Activated CD4-positive, alpha-beta T cell treated with anti-CD3 and anti-CD28 coated beads, Interleukin-2, amount 50 U/mL, for 48 hours (primary cell): ENCODE measurements around the gene RBBP4.
"Not testable (repeated sequence)": the region's sequence is repeated elsewhere in the genome, so short reads cannot be mapped to it uniquely, and the experiment has no call there.

Source experiments
- DNase-seq, 2 experiments: peaks; one replicate each; pipeline ENCODE4 v3.0.0-alpha.2; 2020

RBBP4 gene

DNA sequence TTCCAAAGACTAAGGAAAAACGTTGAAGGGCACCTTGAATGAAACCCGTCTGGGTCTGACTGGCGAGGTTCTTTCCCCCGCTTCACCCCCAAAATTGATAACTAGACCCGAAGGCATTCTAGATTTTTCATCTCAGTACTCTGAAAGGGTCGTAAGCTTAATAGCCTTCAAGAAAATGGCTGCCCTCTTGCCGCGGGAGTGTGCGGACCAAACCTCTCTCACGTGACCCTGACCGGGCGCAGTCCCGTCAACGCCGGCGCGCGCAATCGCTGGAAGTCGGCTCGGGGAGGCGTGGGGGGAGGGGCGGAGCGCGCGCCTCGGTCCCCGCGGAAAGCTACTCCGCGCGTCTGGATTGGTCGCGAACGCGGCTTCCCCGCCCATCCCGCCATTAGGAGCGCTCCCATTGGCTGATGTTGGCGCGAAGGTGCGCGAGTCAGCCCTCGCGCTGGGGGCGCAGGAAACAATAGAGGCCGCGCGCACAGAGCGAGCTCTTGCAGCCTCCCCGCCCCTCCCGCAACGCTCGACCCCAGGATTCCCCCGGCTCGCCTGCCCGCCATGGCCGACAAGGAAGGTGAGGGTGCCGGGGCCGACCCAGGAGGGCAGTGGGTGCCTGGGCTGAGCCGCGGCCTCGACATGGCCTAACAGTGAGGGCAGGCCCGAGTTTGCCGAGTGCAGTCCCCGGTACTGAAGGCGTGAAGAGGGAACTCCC is at the start of gene RBBP4:
Gene RBBP4 (plus strand): TSS at position 457 of the 709 bp plus-strand sequence. CDS start 99 bp downstream, at position 556.
- DNase-seq, result peak; percentile 98

DNA sequence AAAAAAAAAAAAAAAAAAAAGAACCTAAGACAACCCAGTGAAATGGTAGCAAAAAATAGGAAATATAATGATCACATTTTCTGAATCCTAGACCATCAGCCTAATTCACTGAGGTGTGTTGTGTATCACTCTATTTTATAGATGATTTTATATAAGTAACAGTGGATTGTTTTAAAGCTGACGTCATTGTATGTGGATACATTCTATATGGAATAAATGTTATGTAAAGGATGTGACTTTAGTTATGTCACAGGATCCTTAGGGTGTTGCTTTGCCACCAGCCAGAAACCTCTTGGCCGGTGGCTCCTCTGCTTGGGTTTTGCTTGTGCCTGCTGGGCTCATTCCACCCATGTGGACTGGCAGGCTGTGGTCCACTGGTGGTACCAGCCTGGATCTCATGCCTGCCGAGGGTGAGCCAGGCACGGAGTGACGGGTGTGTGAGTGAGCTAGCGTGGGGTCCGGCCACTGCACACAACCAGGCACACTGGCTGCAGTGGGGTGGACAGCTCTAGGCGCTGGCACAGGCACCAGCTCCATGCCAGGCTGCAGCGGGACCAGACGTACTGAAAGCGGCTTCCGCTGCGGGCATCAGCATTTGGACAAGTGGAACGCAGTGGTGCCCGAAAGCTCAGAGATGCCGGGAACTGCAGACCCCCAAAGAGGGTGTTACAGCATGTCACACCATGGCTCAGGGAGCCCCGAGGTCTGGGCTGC is 45.1 kb upstream of the RBBP4 start:
- DNase-seq, result no peak

DNA sequence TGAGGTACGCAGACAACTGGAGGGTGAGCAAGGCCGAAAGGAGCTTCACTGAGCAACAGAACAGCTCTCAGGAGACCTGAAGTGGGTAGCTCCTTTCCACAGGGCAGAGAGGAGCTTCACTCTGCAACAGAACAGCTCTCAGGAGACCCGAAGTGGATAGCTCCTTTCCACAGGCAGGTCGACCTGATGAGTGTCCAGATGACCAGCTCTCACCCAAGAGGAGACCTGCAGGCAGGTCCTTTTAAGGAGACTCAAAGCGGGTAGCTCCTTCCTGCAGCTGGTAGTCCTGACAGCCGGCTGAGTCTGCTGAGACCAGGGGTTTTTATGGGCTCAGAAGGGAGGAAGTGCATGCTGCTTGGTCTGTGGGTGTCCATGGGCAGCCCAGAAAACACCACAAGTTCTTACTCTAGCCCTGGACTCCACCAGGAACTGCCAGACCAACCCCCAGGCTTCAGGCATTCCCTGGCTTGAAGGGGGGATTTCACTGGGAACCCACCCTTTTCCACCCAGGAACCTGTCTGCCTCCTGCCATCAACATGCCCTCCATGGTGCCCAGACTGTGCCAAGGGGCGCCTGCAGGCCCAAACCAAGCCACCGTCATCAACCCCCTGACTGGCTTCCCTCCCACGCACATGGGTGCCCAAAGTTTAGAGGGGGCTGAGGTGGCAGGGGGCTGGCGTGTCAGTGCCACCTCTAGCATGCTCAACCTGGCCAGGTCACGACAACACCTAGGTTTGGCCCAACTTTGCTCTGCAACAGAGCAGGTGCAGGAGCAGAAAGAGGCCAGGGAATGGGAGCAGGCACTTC is 44.2 kb upstream of the RBBP4 start:
- DNase-seq, result no peak

DNA sequence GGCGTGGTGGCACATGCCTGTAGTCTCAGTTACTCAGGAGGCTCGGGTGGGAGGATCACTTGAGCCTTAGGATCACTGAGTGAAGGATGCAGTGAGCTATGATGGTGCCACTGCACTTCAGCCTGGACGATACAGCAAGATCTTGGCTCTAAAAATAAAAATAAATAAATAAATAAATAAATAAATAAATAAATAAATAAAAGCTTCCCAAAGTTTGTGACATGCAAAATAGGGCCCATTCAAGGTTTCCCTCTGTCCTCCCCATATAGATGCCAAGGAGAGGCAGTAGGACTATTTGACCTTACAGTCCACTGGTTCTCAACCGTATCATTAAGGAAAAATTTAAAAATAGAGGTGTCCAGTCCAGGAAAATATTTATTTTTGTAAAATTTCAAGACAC is 41.8 kb upstream of the RBBP4 start:
- no peak for DNase-seq

DNA sequence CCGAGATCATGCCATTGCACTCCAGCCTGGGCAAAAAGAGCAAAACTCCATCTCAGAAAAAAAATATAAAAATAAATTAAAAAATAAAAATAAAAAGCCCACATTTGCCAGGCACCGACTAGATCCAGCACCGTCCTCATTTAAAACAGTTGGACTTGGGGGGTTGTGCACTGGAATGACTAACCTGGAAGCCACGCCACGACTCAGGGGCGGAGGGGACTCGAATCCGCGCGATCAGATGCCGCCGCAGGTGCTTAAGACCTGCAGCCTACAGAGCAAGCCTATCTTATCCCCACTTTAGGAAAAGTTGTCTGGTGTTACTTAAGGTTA is 39.2 kb upstream of the RBBP4 start:
- no peak for DNase-seq

DNA sequence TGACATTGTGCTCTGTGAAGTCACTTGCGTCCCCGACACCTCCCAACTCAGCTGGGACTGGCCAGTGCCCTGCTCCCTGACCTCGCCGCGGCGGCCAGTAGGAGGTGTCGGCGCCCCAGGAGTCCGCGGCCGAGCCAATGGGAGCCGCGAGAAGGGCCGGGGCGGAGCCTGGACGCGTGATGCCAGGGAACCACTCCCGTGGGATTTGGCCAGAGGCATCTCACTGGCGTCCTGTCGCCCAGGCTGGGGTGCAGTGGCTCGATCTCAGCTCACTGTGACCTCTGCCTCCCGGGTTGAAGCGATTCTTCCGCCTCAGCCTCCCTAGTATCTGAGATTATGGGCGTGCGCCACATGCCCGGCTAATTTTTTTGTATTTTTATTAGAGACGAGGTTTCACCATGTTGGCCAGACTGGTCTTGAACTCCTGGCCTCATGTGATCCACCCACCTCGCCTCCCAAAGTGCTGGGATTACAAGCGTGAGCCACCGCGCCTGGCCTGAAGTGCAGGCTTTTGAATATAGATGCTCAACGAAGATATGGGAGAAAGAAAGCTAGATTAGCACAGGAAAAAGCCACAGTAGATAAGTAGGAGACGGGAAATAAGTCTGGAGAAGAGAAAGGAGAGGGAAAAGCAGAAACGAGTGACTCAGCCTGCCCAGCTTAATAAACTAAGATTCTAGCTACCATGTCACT is 38.7 kb upstream of the RBBP4 start:
- DNase-seq, result peak; percentile 70 to 75

DNA sequence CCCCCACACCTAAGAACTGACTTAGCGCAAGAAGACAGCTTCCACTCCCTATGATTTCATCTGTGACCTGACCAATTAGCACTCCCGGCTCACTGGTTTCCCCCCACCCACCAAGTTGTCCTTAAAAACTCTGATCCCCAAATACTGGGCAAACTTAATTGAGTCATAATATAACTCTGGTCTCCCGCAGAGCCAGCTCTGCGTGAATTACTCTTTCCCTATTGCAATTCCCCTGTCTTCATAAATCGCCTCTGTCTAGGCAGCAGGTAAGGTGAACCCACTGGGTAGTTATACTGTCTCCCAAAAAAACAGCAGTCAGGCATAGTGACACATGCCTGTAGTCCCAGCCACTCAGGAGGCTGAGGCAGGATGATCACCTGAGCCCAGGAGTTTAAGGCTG is 37.5 kb upstream of the RBBP4 start:
- DNase-seq, result no peak

DNA sequence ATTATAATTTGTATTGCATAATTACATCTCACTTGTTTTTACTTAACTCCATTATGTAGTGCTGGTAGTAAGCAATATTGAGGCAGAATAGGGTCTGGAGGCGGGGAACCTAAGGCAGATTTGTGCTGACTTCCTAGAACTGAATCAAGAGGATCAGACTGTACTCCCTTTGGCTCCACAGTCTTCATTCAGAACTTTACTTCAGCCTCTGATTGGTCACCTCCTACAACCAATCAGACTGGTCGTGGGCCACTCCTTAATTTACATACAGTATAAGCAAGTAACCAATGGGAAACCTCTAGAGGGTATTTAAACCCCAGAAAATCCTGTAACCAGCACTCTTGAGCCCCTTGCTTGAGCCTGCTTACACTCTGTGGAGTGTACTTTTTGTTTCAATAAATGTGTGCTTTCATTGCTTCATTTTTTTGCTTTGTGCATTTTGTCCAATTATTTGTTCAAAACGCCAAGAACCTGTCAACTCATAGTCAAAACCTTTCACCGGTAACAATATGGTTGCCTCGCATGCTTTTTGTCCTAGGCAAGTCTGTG is 32.3 kb upstream of the RBBP4 start:
- no peak for DNase-seq

DNA sequence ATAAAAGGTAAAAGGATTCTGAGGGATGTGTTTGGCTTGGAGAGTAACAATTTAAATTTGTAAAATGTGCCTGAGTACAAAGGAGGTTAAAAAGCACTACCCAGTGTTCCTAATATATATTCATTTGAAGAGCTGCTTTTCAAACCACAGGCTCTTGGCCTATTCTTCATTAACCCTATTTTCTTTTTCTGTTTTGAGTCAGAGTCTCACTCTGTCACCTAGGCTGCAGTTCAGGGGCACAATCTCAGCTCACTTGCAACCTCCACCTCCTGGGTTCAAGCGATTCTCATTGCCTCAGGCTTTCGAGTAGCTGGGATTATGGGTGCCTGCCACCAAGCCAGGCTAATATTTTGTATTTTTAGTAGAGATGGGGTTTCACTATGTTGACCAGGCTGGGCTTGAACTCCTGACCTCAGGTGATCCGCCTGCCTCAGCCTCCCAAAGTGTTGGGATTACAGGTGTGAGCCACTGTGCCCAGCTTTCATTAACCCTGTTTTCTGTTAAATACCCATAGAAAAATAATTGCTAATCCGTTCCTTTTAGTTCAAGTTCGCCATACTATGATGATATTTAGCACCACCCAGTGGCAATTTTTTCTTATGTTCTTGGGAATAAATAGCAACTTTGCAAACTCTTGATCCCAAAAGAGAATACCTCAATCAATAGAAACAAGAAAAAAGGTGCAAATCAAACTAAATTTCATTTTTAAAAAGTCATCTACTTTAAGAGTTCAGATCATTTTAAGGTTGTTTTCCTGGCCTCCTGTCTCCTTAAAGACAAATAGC is 31.1 kb upstream of the RBBP4 start:
- DNase-seq, result no peak

DNA sequence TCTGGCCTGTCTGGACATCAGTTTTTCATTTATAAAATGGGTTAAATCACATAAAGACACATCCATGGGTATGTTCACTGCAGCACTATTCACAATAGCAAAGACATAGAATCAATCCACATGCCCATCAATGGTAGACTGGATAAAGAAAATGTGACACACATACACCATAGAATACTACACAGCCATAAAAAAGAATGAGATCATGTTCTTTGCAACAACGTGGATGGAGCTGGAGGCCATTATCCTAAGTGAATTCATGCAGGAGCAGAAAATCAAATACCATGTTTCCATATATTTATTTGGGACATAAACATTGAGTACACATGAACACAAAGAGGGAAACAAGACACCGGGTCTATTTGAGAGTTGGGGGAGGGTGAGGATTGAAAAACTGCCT is 28.8 kb upstream of the RBBP4 start:
- DNase-seq, result no peak

DNA sequence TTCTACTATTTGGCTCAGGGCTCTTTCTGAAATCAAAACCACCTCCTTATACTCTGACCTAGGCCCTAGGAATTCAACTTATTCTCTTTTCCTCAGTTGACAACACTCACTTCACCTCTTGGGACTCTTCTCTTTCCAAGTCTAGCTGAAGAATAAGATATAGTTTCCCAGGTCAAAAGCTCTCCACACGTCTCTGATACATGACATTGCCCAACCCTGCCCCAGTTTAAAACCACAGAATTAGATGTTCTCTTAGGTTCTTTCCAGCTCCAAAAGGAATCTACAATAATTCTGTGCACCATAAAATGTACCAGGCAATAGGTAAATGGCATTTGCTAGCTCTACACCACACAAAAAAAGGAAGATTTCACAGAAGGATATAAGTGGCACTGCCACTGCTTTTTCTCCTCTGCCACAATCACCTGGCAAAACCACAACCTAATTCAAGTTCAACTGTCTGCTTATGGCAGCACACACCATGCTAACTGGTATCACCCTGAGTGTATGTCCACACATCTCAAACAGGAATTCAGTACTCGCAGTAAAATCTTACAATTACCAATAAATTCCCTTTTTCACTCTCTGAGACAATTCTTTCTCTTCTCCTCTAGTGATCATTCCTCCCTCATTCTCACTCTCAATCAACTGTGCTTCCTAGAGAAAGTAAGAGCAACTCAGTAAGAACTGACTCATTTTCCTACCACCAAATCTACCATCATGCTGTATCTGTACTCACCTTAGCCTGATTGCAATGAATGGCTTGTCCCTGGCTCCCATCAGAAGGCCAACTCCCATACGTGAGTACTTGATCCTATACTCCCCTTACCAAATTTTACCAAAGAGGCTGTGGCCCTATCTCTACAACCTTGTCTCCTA is 28.0 kb upstream of the RBBP4 start:
- peak; percentile 20 to 38 for DNase-seq

DNA sequence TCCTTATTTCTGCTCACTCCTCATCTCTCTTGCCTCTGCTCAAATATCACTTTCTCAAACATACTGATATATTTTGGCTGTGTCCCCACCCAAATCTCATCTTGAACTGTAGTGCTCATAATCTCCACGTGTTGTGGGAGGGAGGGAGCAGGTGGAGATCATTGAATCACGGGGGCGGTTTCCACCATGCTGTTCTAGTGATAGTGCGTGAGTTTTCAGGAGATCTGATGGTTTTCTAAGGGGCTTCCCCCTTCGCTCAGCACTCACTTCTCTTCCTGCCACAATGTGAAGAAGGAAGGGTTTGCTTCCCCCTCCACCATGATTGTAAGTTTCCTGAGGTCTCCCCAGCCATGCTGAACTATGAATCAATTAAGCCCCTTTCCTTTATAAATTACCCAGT is 27.2 kb upstream of the RBBP4 start:
- peak; percentile 54 to 61 for DNase-seq

DNA sequence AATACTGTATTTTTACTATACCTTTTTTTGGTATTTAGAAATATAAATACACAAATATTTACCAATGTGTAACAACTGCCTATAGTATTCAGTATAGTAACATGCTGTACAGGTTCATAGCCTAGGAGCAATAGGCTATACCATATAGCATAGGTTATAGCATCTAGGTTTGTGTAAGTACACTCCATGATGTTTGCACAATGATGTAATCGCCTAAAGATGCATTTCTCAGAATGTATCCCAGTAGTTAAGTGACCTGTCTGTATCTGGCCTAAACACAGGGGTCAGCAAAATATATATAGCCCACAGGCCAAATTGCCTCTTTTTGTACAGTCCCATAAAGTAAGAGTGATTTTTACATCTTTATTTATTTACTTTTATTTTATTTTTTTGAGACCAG is 24.8 kb upstream of the RBBP4 start:
- no peak for DNase-seq

DNA sequence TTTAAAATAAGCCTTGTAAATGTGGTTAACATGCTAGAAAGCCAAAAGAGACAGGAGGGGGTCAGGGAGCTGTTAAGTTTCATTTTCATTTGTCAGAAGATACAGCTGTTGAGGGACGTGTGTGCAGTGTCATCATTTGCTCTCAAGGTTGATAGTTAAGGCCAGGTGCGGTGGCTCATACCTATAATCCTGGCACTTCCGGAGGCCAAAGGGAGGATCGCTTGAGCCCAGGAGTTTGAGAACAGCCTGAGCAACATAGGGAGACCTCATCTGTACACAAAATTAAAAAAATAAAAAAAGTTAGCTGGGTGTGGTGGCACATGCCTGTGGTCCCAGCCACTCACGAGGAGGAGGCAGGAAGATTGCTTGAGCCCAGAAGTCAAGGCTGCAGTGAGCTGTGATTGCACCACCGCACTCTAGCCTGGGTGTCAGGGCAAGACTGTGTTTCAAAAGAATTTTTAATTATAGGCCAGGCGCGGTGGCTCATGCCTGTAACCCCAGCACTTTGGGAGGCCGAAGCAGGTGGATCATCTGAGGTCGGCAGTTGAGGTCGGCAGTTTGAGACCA is 23.3 kb upstream of the RBBP4 start:
- no peak for DNase-seq

DNA sequence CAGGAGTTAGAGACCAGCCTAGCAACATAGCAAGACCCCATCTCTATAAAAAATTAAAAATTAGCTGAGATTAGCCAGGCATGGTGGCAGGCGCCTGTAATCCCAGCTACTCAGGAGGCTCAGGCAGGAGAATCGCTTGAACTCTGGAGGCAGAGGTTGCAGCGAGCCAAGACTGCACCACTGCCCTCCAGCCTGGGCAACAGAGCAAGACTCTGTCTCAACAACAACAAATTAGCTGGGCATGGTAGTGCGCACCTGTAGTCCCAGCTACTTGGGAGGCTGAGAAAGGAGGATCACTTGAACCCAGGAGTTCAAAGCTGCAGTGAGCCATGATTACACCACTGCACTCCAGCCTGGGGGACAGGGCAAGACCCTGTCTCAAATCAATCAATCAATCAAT is 20.8 kb upstream of the RBBP4 start:
- not testable (repeated sequence) for DNase-seq

DNA sequence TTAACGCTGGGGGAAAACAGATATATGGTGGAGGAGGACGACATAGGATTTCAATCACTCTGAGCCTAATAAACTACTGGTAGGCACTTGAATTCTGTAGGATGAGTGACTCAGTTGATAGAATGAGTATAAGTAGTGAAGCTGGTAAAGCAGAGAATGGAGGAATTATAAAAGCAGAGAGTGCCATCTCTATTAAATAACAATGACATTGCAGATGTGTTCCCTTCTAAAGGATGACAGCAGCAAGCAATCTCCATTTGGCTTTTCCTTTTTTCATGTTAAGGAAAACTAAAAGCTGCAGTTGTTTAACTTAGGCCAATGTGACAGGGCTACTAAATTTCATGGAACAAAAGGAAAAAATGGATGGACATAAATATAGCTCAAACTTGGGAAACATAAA is 18.2 kb upstream of the RBBP4 start:
- no peak for DNase-seq

DNA sequence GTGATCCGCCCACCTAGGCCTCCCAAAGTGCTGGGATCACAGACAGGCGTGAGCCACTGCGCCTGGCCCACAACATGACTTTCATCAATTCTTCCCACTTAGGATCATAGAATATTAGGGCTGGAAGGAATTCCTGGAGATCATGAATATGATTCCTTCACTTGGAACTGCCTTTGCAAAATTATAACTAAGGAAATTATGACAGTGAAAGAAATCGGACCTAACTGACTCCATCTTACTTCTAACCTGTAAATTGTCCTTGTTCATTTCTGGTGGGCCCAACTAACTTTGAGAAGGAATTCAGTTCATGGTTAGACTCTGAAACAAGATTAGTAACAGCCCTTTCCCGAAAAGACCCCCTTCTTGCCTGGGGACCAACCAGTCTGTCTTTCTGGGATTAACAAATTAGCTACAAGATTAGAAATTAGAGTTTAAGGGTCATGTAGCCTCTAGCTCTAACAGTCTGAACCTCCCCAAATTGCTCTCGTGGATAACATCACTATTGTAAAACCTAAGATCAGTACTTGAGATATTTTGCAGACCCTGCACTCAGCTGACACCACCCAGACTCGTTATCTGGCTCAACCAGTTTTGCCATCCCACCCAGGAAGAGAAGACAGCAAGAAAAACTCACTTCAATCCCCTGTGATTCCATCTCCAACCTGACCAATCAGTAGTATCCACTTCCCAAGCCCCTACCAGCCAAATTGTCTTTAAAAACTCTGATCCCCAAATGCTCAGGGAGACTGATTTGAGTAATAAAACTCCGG is 15.3 kb upstream of the RBBP4 start:
- DNase-seq, result no peak

DNA sequence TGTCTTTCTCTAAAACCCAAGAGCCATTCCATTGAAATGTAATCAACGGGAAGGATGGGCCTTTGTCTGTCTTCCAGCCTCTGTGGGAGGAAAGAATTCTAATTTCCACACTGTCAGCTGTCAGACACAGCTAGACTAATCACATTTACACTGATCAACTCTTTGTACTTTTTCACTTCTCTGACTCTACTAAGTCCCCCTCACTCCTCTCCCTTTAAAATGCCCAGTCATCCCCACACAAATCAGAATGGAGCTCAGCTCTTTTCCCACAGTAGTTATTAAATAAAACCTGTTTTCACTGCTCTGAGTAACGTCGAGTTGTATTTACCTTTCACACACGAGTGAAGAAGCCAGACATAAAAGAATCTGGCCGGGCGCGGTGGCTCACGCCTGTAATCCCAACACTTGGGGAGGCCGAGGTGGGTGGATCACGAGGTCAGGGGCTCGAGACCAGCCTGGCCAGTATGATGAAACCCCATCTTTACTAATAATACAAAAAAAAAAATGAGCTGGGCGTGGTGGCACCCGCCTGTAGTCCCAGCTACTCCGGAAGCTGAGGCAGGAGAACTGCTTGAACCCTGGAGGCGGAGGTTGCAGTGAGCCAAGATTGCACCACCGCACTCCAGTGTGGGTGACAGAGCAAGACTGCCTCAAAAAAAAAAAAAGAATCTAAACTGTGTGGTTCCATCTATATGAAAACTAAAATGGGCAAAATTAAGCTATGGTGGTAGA is 13.9 kb upstream of the RBBP4 start:
- DNase-seq, result no peak

DNA sequence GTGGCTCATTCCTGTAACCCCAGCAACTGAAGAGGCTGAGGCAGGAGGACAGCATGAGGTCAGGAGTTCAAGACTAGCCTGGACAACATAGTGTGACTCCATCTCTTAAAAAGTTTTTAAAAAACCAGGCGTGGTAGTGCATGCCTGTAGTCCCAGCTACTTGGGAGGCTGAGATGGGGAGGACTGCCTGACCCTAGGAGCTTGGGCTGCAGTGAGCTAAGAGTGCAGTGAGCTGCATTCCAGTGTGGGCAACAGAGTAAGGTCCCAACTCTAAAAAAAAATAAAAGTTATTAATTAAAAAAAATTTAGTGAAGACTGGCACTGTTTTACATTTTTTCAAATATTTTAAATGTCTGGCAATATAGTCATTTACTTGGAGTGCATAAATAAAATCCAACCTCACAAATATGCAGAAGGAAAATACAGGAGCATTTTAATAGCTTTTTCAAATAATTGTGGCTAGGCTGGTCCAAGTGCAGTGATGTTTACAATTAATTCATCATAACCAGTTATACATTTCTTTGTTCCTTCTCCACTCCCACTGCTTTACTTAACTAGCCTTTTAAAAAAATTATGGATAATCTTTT is 11.4 kb upstream of the RBBP4 start:
- DNase-seq, result no peak
